Non-pigmented ciliary epithelial cell (primary cell): ENCODE data around the gene TRIM75.
"Not testable (repeated sequence)": the region's sequence is repeated elsewhere in the genome, so short reads cannot be mapped to it uniquely, and the experiment has no call there.

Experiments
- DNase-seq: peaks from one replicate; pipeline ENCODE4 v3.0.0-alpha.2; 2010; ENCODE audit warnings: low read depth

Gene TRIM75

DNA sequence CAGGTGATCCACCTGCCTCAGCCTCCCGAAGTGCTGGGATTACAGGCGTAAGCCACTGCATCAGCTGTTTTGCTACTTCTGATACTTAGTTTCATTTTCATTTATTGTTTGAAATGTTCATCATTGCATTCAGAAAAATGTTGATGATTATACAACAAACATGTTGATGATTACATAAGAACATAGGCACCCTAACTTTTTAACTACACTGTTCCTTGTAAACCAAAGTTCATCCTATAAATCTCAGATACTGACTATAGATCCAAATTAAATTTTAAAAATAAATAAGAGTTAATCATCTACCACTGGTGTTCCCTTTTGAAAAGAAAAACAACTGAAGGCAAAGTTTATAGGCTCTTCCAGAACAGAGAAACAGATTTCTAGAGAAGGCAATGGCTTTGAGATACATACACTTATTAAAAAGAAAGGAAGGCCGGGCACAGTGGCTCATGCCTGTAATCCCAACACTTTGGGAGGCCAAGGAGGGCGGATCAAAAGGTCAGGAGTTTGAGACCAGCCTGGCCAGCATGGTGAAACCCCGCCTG, 23.4 kb downstream of the TRIM75 start:
- DNase-seq: no peak

- peak; percentile 8 for DNase-seq
Measured at GRCh38 chr4:165079476-165079875, 25.8 kb downstream of the TRIM75 start.

DNA sequence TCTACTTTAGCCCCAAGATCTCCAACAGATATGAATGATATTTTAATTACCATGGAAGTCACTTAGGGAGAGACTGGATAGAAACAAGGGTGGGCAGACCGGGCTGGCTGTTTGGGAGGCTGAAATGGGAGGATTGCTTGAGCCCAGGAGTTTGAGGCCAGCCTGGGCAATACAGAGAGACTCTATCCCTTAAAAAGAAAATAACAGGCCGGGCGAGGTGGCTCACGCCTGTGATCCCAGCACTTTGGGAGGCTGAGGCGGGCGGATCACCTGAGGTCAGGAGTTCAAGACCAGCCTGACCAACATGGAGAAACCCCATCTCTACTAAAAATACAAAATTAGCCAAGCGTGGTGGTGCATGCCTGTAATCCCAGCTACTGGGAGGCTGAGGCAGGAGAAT, 31.1 kb downstream of the TRIM75 start:
- DNase-seq: not testable (repeated sequence)

- DNase-seq: no peak
Measured at GRCh38 chr4:165085946-165086345, 32.3 kb downstream of the TRIM75 start.

- no peak for DNase-seq
Measured at GRCh38 chr4:165088366-165088765, 34.7 kb downstream of the TRIM75 start.

DNA sequence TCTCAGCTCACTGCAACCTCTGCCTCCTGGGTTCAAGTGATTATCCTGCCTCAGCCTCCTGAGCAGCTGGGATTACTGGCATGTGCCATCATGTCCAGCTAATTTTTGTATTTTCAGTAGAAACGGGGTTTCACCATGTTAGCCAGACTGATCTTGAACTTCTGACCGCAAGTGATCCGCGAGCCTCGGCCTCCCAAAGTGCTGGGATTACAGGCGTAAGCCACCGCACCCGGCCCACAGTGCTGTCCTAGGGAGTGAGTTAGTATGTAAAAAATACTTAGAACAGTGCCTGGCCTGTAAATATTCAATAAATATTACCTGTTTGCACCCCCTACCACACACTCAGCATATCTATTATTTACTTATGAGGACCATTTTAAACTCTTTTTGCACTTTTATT, 38.5 kb downstream of the TRIM75 start:
- DNase-seq: not testable (repeated sequence)

- no peak for DNase-seq
Measured at GRCh38 chr4:165094873-165095272, 41.2 kb downstream of the TRIM75 start.

- no peak for DNase-seq
Measured at GRCh38 chr4:165095291-165095690, 41.6 kb downstream of the TRIM75 start.

GRCh38 chr4:165096776-165097175, 43.1 kb downstream of the TRIM75 start:
- no peak for DNase-seq

DNA sequence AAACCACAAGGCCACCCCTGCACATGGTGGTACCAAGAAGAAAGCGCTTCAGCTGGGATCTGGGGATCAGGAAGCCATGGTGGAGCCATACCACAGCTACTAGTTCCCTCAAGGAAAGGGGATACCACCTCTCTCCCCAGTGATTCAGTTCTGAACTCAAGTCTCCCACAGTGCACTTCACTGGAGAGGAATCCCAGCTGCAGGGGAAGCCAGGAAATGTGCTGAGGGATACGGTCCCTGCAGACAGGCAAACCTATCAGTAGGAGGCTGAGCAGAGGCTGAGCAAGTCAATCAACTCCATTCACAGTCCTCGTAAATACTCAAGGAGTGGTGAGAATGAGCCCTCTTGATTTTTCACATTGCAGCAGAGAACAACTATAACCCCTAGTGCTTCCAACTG, 48.0 kb downstream of the TRIM75 start:
- no peak for DNase-seq

GRCh38 chr4:165106518-165106917, 52.9 kb downstream of the TRIM75 start:
- DNase-seq: no peak
